GM19463 (cell line): Measurements from ENCODE around the gene SNPH.

ENCODE experiments used
- ATAC-seq: cut with Tn5 transposase; IDR thresholded peaks from one replicate; pipeline ENCODE4 v1.9.1; 2021; ENCODE audit warnings: mild to moderate bottlenecking, moderate library complexity; ENCODE audit not compliant: unreplicated experiment

Gene SNPH

GRCh38 chr20:1263853-1264252 is 2.2 kb upstream of the SNPH start:
- no peak for ATAC-seq

- ATAC-seq: no peak
These were observed 1.4 kb upstream of the SNPH start for GRCh38 chr20:1264727-1265126.

DNA sequence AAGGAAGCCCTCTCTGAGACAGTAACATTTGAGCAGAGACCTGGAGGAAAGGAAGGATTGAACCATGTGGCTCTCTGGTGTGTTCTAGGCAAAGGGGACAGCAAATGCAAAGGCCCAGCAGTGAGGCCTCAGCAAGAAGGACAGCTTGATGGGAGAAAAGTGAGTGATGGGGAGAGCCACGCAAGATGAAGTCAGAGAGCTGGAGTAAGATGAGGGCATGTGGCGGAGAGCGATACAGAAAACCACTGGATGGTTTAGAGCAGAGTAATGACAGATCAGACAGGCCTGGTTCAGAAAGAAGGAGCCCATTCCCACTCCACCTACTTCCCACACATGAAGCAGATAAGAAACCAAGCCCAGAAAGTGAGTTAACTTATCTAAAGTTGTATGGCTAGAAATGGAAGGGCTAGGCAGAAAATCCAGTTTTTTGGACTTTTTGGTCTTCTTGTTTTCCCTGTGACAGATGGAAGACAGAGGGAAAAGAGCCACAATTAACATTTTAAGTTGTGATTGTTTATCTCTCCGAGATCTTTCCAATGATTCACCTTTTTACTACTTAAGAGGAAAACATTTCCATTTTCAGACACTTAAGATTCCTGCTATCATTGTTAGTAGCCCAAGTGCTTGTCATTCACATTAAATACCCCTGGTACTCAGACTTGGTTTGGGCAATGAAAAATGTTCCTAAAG is 723 bp upstream of the SNPH start:
- ATAC-seq: no peak

GRCh38 chr20:1265916-1266166 is 253 bp upstream of the SNPH start:
- ATAC-seq: no peak

DNA sequence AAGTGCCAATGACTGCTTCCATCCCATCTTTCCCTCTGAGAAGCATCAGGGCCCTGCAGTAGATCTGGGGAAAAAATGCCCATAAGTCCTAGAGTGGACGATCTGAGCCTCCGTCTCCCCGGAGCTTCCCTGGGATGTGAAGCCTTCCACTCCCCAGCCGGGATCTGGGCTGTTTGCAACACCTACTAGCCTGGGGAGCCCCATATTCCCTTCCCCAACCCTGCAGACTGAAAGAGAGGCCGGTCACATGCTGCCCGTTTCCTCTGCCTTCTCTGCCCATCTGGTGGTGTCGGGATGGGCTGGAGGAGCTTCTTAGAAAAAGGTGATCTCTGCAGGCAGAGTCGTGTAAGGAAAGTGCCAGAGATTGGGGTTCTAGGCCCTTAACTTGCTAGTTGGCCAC is 1.1 kb downstream of the SNPH start:
- no peak for ATAC-seq

- ATAC-seq: no peak
These were observed 1.8 kb downstream of the SNPH start for GRCh38 chr20:1267809-1268374.

- ATAC-seq: no peak
These were observed 3.1 kb downstream of the SNPH start for GRCh38 chr20:1269235-1269634.

DNA sequence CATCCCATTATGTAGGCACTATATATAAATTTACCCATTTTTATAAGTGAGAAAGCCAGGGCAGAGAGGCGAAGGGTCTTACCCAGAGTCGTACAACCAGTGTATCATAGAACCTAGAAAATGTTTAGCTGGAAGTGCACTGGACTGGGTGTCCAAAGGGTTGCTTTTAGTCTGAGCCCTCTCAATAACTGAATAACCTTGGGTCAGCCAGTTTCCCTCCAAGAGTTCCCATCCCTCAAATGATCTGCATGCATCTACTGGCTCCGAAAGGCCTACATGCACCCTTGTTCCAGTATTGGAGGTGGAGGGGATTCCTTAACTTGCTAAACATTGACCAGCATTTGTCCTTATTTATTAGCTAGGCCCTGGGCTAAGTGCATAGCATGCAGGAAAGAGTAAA is 3.8 kb downstream of the SNPH start:
- no peak for ATAC-seq

DNA sequence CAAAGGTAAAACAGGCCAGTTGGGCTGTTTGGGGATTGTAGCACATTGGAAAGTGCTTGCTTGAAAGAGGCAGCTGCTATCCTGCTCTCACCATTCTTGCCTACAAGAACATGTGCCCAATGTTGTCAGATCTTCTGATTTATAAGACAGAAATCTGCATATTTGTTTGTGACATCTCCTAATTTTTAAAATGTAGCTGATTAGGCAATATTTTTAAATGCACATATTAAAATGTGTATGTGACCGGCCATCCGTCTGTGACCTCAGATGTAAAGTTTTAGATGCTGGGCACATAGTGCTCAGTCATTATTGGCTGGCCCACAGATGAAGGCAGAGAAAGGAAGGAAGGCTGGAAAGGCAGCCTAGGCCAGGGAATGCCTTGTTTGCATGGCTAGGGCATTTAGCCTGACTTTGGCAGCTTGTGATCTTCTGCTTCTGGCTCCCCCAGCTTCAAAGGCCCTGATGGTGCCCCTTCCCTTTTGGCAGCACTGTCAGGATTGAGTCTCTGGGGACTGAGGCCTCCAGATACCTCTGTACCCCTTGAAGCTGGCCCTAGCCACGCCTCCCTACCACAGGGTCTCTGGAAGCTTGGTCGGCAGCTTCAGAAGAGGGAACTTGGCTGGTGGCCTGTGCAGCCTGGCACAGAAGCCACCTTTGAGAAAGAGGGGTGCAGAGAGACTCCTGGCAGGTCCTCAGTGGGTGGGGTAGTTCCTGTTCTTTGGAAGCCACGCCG is 6.4 kb downstream of the SNPH start:
- ATAC-seq: no peak

GRCh38 chr20:1273366-1273765 is 7.3 kb downstream of the SNPH start:
- no peak for ATAC-seq

- ATAC-seq: no peak
These were observed 8.6 kb downstream of the SNPH start for GRCh38 chr20:1274485-1275311.

DNA sequence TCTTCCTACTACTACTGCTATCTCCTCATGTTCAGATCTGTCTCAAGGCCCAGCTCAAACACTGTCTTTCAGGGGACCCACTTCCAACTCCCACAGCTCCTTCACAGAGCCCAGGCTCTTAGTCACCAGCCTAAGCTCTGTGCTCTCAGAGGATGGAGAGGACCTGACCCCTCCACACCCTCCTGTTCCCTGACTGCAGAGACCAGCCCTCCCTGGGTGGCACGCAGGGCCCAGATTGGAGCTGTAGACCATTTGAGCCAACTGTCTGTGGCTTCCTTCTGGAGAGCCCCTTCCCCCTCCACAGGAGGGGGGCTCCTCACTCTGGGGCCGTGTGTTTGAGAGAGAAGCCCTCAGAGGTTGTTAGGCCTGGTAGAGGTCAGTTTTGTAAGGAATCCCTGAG is 9.8 kb downstream of the SNPH start:
- no peak for ATAC-seq

DNA sequence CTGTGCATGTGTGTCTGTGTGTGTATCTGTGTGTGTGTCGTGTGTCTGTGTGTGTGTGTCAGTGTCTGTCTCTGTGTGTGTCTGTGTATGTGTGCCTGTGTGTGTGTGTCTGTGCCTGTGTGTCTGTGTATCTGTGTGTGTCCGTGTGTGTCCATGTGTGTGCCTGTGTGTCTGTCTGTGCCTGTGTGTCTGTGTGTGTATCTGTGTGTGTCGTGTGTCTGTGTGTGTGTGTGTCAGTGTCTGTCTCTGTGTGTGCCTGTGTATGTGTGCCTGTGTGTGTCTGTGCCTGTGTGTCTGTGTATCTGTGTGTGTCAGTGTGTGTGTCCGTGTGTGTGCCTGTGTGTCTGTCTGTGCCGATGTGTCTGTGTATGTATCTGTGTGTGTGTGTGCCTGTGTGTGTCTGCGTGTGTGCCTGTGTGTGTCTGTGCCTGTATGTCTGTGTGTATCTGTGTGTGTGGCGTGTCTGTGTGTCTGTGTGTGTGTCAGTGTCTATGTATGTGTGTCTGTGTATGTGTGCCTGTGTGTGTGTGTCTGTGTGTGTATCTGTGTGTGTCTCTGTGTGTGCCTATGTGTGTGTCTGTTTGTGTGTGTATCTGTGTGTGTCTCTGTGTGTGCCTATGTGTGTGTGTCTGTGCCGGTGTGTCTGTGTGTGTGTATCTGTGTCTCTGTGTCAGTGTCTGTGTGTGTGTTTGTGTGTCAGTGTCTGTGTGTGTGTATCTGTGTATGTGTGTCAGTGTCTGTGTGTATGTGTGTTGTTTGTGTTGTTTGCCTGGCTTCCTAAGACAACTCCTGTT is 11.6 kb downstream of the SNPH start:
- ATAC-seq: no peak

DNA sequence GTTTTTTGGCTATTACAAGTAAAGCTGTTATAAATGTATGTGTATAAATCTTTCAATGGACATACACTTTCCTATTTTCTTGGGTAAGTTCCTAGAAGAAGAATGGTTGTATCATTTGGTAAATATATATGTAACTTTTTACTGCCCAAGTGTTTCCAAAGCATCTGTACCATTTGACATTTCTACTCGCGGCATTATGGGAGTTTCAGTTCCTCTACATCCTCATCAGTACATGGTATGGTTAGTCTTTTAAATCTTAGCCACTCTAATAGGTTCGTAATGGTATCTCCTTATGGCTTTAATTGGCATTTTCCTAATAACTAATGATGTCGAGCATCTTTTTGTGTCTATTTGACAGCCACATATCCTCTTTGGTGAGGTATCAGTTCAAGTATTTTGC is 12.9 kb downstream of the SNPH start:
- no peak for ATAC-seq

DNA sequence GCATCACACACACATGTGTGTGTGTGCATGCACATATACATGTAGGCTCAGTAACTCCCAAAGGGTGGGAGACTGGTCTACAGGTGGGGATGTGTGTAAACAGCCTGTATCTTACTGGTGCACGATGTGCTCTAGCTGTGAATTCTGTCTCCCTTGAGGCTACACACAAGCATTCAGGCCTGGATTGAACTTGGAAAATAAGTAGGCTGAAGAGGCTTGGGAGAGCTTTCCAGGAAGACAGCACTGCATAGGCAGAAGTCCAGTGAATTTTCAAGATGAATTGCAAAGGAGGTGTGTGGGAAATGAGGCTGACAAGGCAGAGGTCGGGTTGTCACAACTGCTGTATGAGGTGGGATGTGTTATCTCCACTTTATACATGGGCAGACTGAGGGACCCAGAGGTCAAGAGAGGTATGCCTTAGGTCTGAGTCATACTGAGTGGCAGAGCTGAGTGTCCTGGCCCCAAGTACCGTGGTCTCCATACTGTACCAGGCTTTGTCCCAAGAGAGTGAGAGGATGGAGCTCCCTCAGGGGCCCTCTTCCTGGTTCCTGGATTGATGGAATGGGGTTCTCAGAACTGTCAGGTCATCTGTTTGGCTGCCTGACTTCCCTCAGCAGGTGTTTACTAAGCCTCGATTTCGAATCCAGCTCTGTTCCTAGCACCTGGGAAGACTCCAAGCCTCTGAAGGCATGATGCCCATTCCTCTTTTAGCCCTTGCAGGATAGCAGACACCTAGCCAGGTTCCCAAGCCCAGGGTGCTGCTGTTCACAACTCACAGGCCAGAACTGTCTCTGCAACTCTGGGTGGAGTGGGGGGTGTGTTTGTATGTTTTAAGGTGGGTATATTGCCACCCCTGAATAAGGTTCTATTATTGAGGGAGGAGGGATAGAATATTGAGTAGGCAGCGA is 14.4 kb downstream of the SNPH start:
- no peak for ATAC-seq

GRCh38 chr20:1281279-1282057 is 15.4 kb downstream of the SNPH start:
- no peak for ATAC-seq

- no peak for ATAC-seq
These were observed 16.9 kb downstream of the SNPH start for GRCh38 chr20:1282966-1283365.

- ATAC-seq: no peak
These were observed 17.7 kb downstream of the SNPH start for GRCh38 chr20:1283522-1284510.
